NCI-H345 treated with DMSO at 0.1 percent for 48 hours (cell line): ENCODE results near the gene SLC44A5.

Experiments
- DNase-seq: peaks from one replicate; lab custom pipeline; 2025; ENCODE audit not compliant: unreplicated experiment; lab: John Stamatoyannopoulos, UW

The SLC44A5 gene

DNA sequence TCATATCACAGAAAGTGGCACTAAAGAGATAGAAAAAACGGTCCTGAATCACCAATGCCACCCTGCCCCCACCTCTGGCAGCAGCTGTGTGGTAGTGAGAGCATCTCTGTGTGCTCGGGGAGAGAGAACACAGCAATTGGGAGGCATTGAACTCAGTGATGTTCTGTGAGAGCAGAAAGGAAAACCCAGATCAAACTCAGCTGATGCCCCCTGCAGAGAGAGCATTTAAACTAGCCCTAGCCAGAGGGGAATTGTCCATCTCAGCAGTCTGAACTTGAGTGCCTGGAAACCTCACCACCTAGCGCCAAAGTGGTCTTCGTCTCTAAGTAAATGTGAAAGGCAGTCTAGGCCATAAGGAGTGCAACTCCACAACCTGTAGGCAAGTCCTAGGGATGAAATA is 21.3 kb downstream of the SLC44A5 start:
- DNase-seq, result no peak

DNA sequence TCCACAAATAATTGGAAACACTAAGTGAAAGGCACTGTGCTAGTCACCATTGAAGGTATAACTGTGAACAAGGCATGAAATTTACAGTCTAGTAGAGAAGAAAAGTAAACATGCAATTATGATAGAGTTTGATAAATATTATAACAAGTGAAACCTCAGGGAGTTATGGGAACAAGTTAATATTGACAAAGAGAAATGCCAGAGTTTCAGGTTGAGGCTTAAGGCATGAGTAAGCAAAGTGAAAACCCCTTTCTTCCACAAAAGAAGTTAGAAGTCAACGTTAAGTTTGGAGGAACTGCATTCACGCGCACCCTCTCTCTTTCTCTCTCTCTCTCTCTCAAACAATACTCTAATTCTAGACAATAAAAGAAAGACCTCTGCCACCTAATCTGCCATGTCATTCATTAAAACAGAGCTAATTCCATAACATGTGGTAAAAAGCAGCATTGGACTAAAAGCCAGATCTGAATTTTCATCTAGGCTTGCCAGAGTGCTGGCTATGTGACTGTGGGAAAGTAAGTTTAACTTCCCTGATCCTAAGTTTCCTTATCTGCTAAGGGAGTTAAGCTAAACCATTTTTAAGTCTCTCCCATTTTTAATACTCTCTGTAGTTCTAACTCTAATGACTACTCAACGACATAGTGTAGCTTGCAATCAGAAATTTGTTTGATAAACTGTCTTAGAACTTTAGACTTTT is 22.0 kb downstream of the SLC44A5 start:
- DNase-seq, result no peak

DNA sequence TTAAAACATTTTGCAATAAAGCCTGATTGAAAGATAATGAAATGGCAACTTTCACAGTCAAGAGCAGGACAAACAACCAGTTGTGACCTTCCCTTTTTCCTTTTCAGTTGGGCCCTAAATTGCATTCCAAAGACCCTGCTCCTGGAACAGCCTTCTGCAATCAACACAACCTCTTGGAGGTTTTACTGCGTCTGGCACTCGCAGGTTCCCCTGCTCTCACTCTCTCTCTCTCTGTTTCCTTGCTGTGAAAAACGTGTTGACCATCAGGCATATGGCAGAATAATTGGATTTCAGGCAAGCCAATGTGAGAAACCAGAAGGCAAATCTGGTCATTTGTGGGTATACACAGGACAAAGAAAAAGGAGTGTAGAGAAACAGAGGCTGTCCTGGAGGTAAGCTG is 23.2 kb downstream of the SLC44A5 start:
- DNase-seq, result no peak

DNA sequence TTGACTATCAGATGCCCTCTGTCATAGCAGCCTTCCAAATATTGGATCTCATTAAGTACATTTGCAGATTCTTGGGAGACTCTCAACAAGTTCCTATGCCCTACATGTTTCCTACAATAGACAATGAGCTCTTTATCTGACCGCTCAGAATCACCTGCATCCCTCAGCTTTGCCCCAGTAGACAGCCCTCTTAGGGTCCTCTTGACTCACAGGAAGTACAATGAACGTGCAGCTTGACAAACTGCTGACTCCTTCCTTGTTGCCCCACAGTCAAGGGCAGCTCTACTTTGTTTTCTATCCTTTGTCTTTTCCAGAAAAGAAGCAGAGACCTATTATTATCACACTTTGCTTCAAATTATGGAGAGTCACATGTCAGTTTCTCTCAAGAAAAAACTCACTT is 27.6 kb downstream of the SLC44A5 start:
- no peak for DNase-seq

DNA sequence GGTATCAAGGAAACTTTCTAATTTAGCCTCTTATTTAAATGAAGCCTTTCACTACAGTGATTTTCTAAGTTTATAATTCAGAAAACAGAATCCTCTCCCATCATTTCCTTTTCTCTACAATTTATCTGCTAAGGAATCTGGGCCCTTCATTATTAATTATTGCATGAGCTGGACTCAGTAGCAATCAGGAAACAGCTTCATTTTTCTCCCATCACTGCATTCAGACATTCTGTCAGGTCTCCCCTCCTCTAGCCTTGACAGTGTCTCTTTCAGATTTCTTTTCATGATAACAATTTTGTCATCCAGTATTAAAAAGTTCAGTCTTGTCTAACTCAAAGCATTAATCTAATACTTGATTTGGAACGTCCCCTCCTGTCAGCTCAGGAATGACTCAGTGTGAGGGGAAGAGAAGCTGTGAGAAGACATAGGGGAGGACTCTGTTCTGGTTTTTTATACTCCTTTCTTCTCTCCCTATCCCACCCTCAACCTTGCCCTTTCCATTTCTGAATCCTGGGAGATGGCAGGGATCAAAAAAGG is 28.1 kb downstream of the SLC44A5 start:
- DNase-seq, result no peak

DNA sequence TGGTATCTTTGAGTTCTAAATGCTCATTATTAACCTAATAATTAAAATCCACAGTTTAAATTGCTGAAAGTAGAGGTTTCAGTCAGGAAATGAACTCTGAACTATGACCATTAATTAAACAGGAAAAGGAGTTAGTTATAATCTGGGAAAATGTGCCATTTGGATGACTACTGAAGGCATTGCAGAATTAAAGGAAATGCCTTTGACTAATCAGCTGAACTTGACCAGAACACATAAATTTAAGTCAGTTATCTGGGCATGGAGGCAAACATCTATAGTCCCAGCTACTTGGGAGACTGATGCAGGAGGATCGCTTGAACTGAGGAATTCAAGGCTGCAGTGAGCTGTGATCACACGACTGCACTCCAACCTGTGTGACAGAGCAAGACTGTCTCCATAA is 31.9 kb downstream of the SLC44A5 start:
- DNase-seq, result no peak

DNA sequence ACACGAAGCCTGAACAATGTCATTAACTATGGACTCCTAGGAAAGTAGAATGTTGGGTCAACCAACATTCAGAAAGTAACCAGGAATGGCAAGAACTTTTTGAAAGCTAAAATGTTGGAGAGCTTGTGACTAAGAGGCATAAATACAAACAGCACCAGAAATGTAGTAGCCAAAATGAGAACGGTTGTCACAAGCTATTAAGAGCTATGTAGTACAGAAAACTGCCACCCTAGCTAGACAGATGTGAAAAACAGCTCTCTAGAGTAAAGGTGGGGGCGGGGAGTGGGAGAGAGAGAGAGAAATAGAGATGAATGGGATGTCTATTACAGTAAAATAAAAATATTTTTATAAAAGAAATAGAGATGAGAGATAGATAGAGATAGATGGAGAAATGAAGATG is 35.1 kb downstream of the SLC44A5 start:
- no peak for DNase-seq

DNA sequence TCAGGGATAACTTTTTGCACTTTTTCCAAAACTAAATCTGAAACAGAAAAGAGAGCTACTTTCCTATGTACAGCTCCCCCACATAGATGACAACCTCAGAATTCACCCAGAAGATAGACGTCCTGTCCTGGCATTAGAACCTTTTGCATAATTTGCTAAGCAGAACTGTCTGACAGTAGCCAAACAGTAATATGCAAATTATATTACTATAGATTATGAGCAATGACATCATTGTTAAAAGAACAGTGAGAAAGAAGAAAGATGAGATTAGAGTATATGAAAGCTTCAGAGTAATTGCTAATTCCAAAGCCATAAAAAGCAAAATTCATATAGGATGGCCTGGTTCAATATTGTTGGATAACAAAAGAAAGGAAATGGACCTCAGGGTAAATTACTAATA is 43.7 kb downstream of the SLC44A5 start:
- no peak for DNase-seq

DNA sequence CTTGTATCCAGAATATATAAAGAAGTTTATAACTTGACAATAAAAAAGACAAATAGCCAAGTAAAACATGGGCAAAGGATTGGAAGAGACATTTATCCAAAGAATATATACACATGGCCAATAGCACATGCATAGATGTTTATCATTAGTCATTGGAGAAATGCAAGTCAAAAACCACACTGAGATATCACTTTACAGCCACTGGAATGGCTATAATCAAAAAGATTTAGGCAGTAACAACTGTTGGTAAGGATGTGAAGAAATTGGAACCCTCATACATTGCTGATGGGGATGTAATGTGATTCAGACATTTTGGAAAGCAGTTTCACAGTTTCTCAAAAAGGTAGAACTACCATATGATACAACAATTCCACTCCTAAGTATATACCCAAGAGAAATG is 51.1 kb downstream of the SLC44A5 start:
- DNase-seq, result no peak

DNA sequence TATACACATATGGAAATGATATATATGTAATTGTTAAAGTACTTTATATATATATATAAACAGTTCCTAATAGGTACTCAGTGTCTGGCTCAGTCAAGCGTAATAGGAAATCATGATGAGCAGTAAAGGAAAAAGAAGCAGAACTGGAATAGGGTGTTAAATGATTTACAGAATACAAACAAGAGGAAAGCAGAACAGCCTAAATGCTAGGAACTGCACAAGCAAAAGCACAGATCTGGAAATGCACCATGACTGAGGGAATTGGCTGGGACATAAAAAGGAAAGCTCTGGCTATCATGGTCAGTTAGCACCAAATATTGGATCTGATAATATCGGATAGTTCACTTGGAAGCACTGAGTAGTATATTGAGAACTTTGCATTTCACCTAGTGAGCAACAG is 51.8 kb downstream of the SLC44A5 start:
- DNase-seq, result no peak

DNA sequence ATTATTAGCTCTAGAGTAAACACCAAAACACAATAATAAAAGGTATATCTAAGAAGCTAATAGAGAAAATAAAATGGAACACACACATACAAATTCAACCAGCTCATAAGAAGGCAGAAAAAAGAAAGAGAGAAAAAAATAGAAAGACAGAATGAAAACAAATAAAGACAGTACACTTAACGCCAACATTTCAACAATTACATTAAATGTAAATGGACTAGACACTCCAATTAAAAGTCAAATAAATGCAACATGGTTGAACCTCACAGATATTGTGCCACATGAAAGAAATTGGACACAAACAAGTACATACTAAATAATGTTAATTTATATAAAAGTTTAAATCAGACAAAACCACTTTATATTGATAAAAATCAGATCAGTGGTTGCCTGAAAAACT is 56.0 kb downstream of the SLC44A5 start:
- DNase-seq, result no peak

DNA sequence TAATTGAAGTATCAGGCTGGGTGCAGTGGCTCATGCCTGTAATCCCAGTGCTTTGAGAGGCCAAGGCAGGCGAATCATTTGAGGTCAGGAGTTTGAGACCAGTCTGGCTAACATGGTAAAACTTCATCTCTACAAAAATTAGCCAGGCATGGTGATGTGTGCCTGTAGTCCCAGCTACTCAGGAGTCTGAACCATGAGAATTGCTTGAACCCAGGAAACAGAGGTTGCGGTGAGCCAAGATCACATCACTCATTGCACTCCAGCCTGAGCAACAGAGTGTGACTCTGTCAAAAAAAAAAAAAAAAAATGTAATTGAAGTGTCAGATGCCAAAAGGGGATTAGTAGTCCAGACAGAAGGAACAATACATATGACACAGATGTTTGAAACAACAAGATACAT is 56.7 kb downstream of the SLC44A5 start:
- DNase-seq, result no peak

DNA sequence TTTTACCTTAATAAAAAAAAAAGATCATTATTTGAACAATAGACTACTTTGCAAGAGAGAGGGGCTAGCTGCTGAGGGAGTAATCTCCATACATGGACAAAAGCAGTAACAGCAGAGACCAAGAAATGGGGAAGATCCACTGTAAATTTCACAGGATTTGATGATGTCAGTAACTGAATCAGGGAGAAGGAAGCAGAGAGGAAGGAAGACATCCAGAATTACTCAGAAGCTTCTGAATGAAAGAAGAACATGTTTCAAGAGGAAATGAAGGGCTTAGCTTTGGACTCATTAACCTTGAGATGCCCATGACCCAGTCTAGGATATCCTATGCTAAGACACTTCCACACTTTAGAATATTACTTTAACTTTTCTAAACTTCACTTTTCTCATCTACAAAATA is 60.4 kb downstream of the SLC44A5 start:
- no peak for DNase-seq

DNA sequence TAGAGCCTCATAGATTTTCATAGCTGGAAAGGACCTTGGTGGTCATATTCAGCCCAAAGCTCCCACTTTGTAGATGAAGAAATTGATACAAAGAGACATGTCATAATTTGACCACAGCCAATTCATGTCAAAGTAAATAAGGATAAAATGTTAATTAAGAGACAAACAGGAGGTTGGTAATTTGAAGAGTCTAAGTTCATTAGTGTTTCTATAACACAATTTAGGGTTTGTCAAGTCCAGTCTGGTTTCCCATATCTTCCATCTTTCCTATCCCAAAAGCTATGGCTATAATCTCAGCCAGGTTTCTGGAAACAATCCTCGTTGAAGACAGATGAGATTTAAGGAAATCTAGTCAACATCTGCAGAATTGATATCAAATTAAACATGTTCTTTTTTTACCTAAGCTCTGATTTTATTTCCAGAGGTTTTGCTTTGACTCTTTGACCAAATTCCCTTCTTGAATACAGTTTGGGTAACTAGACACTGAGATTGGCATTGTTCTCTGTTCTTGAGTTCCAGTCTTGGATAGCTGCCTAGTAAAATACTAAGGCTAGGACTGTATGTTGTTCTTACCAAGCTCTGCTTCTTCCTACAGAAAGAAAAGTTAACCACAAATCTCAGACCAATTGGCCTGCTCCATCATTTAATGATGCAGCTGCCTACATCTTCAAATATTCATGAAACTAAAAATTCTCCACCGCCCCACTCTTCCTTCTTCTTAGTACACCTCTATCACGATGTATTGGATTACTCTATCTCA is 62.0 kb downstream of the SLC44A5 start:
- no peak for DNase-seq

DNA sequence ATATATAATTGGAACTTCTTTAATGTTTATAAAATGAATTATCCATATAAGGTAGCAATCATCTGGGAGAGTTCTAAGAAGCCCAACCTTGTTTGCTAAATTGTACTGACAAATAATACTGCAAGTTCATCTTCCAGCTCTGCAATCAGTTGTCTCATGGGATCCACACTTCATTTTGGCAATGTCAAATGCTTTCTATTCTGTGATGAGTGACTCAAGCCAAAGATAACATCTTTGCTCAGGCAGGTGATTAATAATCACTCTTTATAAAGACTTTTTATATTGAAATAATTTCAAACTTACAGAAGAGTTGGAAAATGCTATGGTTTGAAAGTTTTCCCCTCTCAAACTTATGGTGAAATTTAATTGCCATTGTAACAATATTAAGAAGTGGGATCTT is 67.2 kb downstream of the SLC44A5 start:
- no peak for DNase-seq

DNA sequence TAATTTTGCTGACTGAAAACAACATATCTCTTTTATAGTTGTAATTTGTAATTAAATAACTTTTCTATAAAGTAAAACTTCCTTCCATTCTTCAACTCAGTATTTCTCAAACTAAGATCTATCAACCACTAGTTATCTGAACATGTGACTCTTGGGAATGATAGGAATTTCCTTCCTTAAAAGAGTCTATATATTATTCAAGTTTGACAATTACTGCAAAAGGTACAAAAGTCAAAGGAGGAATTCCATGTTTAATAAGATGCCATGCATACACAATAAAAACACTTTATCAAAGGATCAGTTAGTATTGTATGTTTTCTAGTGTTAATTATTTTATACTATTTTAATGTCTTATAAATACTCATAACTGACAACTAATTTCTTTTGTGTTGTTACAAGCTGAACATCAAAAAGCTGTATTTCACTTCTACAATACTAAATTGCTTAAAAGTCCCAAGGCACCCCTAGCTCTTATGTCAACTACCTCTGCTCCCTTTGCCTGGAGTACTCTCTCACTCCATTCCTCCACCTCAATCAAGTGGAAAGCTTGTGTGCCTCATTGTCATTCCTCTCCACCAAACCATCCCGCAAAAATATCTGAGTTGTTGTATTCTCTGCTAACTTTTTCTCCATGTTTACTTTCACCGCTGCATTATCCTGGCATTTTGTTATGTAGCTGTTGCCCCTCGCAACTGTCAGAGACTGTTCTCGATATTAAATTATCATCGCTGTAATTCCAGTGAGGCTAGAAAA is 67.9 kb downstream of the SLC44A5 start:
- DNase-seq, result no peak

DNA sequence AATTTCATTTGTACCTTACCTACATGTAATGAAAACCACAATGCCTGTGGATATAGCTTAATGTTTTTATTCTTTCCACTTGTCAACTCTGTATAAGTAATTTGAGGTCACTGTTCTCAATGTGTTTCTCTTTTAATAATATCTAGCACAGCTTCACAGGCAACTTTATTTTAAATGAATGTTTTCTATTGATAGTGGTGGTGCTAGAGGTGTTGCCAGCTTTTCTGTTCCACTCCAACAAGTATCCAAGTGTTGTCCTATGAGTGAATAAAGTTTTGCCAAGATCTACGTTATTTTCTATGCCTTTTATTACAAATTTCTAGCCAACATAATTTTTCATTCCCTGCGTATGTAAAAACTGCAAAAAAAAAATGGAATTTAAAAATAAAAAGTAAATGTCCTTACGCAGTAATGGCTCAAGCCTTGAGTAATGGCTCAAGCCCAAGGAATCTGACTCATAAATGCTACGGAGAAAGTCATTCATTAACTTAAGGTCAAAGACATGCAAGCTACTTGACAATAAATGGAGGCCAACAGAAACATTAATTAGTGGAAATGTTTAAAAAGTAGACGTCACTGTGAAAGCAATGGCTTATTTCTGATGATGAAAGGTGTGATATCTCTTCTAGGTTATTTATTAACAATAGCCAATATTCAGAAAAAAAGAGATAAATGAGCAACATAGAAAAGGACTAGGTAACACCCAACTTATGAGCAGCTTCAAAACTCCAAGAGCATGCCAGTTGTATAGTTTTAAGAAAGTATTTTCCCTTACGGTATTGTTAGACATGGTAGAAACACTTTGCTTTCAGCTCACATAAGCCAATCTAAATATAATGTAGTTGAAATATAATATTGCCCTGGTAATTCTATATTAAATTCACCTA is 71.4 kb downstream of the SLC44A5 start:
- DNase-seq, result no peak

DNA sequence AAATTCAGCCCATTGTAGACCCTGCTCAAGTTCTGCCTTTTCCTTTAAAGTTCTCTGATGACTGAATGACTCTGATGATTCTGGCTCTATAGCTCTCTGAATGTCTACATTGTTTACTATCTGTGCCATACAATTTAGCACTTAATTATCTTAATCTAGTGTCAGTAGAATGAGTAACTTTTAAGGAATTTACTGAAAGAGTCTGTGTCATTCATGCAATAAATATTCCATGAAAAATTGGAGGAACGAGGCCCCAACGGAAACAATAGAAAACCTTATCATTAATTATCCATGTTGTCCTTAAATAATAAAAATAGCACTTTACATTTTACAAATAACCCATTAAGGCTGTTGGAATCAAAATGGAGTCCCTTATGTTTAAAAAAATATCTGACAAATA is 77.8 kb downstream of the SLC44A5 start:
- no peak for DNase-seq

DNA sequence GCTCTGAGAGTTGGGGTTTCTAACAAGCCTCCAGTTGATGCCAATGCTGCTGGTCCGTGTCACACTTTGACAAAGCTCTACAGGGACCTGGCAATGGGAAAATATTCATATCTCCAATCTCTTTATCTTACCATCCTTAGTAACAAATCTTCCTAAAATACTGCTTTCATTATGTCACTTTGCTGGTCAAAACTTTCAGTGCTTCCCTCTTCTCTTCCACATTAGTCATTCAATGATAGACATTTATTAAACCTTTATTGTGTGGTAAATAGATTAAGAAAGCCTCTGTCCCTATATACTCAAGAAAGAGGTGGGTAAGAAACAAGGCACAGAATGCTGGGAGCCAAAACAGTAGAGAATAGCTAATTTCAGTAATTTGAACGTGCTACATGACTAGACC is 79.3 kb downstream of the SLC44A5 start:
- DNase-seq, result no peak

DNA sequence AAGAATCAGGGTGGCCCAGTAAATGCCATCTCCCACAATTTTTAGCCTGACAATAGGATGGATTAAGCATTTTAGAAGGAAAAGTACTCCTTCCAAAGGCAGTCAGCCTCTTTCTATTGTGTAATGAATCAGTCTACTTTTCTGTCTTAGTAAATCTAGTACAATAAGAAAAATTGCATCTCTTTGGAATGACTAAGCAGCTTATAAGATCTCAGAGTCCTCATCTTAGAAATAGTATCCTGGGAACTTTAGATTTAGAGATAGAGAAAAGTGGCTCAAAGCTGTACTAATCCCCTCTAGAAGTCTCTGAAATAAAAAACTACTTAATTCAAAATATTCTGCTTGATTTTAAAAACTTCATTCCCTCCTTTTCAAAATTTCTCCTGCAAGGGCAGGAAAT is 81.4 kb downstream of the SLC44A5 start:
- DNase-seq, result no peak

DNA sequence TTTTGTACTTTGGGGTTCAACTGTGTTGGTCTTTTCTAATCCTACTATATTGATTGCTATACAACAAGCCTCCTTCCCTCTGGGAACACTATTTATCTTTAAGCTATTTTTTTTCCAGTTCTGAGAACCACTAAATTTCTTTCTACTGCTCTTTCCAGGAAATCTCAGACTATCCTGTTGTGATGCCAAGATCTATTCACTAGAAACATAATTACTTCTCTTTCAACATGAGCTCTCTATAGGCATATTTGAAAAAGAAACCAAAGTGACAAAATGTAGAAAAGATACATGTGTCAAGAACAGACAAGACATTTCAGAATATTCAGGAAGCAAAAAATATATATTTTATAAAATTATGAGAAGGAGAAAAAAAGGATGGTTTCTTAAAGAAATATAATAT is 82.9 kb downstream of the SLC44A5 start:
- no peak for DNase-seq
